Measurements from ENCODE around the gene ZNF536.

GRCh38 chr19:30431591-30431990 is 59.4 kb downstream of the ZNF536 start:
- TF ChIP-seq SP1 (IDR thresholded peaks at IDR 0.05; ENCODE audit: low read depth, low read length): no peak
- no peak for TF ChIP-seq POLR2A (IDR thresholded peaks at IDR 0.05; ENCODE audit: low read depth, low read length)
- no peak for TF ChIP-seq ZBTB33 (IDR thresholded peaks at IDR 0.05)
- no peak for TF ChIP-seq EZH2 (IDR thresholded peaks at IDR 0.05; ENCODE audit: borderline replicate concordance, control insufficient read depth, low read depth, low read length)
- no peak for TF ChIP-seq EP300 (IDR thresholded peaks at IDR 0.05; ENCODE audit: borderline replicate concordance in 1 of 2, control insufficient read depth in 1 of 2, low read depth in 2 of 2, low read length in 2 of 2)
- no peak for TF ChIP-seq ZNF274 (IDR thresholded peaks at IDR 0.05; ENCODE audit: insufficient read depth, insufficient read length)
- no peak for TF ChIP-seq SPI1 (IDR thresholded peaks at IDR 0.05; ENCODE audit: borderline replicate concordance, insufficient read depth, low read depth, low read length)
- no peak for TF ChIP-seq CTCF (IDR thresholded peaks at IDR 0.05 in 2 of 3, conservative IDR thresholded peaks at IDR 0.05 in 1 of 3; ENCODE audit: control insufficient read depth in 2 of 3, extremely low read depth in 1 of 3, insufficient read depth in 1 of 3, low read depth in 3 of 3, low read length in 3 of 3)
- TF ChIP-seq FOS (IDR thresholded peaks at IDR 0.05; ENCODE audit: borderline replicate concordance, extremely low read depth, insufficient read length): no peak
- no peak for TF ChIP-seq CEBPB (IDR thresholded peaks at IDR 0.05; ENCODE audit: borderline replicate concordance in 1 of 2, low read depth in 2 of 2, low read length in 2 of 2)
- no peak for TF ChIP-seq PBX3 (IDR thresholded peaks at IDR 0.05; ENCODE audit: insufficient replicate concordance, low read depth, low read length)
- TF ChIP-seq RAD21 (IDR thresholded peaks at IDR 0.05; ENCODE audit: insufficient read depth, low read depth, low read length): no peak
- TF ChIP-seq POLR2AphosphoS5 (IDR thresholded peaks at IDR 0.05; ENCODE audit: low read length): no peak
